Stimulated activated naive CD4-positive, alpha-beta T cell (primary cell): ENCODE data around the gene MPO.

ENCODE experiments used
- DNase-seq, 6 experiments: peaks; one replicate each; lab custom pipeline; 2025; lab: John Stamatoyannopoulos, UW

MPO gene, protein sequence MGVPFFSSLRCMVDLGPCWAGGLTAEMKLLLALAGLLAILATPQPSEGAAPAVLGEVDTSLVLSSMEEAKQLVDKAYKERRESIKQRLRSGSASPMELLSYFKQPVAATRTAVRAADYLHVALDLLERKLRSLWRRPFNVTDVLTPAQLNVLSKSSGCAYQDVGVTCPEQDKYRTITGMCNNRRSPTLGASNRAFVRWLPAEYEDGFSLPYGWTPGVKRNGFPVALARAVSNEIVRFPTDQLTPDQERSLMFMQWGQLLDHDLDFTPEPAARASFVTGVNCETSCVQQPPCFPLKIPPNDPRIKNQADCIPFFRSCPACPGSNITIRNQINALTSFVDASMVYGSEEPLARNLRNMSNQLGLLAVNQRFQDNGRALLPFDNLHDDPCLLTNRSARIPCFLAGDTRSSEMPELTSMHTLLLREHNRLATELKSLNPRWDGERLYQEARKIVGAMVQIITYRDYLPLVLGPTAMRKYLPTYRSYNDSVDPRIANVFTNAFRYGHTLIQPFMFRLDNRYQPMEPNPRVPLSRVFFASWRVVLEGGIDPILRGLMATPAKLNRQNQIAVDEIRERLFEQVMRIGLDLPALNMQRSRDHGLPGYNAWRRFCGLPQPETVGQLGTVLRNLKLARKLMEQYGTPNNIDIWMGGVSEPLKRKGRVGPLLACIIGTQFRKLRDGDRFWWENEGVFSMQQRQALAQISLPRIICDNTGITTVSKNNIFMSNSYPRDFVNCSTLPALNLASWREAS

DNA sequence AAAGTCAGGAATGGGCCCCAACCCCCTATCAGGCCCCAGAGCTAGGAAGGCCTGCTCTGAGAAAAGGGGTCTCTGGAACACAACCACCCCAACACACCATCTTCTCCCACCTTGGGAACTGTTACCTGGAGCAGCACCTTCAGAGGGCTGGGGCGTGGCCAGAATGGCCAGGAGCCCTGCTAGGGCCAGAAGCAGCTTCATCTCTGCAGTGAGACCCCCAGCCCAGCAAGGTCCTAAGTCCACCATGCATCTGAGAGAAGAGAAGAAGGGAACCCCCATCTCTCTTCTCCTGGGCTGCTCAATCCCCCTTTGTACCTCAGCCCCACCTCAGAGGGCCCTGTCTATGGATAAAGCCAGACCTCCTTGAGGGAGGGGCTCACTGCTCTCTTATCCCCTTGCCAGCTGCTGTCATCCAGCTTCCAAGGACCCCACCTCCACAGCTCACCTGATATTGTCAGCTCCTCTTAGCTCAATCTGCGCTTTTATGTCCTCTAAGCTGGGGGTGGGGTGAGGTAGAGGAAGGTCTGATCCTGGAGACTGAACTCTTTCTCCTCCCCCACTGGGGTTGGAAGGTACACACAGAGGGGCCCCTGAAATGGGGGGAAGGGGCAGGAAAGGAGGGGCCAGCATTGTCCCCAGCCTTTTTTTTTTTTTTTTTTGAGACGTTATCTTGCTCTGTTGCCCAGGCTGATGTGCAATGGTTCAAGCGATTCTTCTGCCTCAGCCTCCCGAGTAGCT, at the start of gene MPO:
Gene MPO (minus strand): TSS at position 456 of the 738 bp plus-strand sequence. CDS start 177 bp downstream, at position 279.
- DNase-seq, result no peak

DNA sequence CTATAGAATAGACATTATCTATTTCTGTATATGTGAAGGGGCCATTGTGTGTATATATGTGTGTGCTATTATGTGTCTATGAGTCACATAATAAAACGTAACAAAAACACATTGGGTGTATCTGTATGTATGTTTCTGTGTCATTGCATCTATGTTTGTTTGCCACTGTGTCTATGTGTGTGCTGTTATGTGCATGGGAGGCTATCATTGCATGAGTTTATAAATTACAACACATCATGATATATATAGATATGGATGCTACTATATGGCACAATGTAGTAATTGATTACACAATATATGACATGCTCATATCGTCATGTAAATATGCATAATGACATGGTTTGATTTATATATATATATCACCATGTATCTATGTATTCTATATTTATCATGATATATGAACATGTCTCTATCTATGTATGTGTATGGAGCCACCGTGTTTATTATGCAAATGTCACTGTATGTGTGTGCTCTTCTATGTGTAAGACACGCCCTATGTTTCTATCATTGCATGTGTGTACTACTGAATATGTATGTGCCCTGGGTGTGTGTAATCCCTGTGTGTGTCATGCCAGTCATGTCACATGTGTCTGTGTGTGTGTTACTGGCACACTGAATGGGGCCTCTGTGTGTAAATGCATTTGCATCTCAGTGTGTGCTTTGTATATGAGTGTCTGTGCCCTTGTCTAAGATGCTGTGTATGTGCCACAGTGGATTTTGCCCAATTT, 49.2 kb upstream of the MPO start:
- peak in 4 of 6 experiments; percentile 14 to 43 (median 40) for DNase-seq

DNA sequence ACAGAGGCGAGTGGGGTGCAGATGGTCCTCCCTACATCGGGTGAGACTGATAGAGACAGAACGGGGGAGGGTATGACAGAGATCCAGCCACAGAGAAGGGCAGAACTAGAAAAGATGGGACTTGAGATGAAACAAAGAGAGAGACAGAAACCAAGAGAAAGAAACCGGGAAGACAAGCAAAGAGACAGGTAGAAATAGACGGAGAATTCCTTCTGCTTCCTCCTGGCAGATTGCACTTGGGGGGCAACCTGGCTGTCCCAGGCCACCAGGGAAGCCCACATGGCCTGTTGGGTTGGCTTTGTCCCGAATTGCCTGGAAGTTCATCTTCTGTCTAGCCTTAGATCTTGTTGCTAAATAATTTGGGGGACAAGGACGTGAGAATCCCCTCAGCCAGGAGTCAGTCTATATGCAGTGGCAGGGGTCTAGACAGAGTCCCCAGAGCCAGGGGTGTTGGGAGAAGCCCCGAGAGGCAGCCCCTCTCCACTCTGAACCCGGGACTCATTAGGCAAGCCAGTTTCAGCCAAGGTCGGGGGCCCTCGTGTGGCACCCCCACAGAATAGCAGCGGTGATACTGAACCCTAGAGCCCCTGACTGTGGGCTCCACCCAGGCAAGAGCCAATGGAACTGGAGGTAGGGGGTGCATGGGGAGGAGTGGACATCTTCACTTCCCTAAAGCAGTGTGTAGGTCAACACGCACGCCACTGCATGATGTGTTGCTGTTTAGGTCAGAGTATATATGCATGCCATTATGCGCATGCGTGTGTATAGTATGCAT, 48.5 kb upstream of the MPO start:
- peak; percentile 36 to 61 (median 56) for DNase-seq

DNA sequence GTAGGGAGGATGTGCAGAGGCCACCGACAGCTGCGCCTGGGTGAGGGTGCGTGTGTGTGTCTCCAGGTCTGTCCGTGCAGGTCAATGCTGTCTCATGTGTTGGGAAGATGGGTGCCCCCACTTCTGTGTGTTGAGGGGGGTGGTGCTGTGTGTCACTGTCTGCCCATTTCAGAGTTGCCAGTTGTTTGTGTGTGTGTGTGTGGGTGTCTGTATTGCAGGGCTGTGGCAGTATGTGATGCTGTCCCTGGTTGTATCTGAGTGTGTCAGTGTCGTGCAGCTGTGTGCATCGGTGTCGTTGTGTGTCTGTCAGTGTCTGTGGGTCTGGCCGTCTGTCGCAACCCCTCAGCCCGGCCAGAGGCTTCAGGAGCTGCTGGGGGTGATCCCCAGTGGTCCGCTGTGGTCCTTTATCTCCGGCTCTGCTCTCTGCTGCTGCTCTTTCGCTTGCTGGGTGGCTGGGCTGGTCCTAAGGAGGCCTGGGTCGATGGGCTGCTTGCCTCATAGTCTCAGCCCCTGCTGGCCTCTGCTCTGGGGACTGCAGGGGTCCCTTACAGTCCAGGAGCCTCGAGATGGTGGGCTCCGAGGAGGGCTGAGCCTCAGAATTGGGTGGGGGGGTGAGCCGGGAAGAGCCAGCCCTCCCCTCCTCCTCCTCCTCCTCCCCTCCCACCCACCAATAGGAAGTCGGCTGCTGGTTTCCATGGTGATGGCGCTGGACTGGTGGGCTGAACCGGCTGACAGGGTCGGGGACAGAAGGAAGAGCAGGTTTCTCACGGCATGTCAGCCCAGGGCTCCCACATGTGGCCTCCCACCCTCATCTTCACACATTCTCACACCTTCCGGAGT, 47.7 kb upstream of the MPO start, which contains the start of gene TSPOAP1:
Gene TSPOAP1 (minus strand): TSS at position 601 of the 840 bp plus-strand sequence. CDS start 875 bp downstream, outside the sequence.
- peak; percentile 21 to 64 (median 56) for DNase-seq

DNA sequence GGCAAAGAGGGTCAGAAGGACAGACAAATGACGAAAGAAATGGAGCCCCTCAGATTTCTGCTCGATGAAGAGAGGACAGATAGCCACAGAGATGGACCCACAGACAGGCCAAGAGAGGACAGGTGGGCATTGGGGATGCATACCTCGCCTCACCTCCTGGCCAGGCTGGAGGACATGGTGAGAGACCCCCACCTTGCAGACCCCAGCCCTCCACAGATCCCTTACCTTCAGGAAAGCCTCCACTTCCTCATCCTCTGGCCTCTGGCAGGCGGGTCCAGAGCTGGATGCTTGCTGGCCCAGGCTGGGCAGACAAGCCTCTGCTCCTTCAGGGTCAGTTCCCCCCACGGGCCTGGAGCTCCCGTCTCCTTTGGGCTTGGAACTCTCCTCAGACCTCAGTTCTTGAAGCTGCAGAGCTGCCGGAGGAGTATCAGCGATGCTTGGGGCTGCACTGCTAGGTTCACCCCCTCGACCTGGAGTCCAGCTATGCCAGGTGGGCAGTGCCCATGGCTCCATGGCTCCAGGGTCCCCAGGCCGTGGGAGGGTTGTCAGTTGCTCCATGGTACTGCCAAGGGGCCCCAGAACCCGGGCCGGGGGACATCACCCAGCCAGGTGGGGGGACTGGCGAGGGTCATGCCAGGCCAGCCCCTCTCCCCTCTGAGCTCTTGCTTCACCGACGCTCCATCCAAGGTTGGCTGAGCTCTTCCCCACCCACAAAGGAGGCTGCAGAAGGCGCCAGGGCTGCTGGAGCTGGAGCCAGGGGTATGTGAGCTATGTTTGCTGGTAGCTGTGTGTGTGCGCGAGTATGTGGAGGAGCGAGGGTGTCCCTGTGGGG, 46.8 kb upstream of the MPO start:
- peak in 1 of 6 experiments; percentile 20 for DNase-seq

DNA sequence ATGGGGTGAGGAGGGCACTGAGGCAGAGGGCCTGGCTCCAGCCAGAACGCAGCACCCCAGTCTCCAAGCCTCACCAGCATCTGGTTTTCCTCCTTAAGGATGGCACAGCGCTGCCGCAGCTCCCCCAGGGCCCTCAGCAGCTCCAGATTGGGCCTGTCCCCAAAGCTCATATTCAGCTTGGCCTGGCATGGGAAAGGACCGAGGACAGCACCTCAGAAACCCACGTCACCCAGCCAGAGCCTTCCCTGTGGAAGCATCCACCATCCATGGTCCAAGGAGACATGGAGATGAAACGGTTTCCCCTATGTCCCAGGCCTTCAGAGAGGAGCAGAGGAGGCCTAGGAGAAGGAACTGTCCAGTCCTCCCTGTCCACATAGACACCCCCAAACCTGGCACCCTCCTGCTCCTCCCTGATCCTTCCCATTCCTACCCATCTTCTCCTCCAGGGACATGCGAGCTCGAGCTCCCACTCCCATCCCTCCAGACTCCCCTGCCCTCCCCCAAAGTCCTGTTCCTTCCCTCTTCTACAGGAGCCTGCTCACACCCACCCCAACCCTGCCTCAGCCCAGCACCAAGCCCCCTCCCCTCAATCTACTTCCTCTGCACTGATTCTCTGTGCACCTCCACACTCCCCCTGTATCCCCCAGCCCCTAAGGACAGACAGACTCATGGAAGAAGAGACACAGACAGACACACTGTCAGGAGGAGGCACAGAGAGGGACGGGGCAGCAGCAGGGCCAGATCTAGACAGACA, 46.1 kb upstream of the MPO start:
- DNase-seq, result no peak

DNA sequence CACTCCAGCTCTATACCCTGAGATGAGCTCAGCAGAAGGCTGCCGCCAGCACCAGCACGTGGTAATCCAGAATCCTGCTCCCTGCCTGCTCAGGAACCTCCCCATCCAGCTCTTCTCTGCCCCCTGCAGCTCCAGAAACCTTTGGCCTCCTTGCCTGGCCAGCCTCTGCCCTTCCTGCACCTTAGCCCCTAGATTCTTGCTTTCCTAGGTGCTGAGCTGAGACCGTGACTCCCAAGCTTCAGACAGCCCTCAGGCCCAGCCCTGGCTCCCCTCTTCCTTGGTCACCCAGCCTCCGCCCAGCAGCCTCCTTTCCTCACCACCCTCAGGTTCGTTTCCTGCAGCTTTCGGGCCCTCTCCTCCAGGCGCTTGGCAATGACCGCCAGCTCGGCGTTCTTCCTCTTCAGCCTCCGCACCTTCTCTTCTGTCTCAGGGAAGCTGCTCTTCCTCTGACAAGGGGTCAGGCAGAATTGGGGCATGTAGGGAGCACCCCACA, 45.3 kb upstream of the MPO start:
- DNase-seq, result no peak

DNA sequence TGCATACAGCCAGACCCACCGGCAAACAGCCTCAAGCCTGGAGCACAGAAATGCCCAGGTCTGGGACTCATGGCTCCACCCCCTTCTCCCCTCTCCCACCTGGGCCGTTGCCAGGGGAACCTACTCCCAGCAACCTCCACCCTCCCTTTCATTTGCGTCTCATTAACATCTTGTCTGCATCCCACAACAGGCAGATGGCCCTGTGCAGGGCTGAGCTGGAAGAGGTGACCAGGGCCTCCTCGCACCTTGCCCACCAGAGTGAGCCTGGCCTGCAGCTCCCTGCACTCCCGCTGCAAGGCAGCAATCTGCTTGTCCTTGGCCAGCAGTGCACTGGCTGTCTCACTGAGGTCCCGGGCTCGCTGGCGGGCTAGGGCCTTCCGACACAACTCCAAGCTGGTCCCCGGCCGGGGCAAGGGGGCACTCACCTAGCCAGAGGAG, 44.6 kb upstream of the MPO start:
- no peak for DNase-seq

DNA sequence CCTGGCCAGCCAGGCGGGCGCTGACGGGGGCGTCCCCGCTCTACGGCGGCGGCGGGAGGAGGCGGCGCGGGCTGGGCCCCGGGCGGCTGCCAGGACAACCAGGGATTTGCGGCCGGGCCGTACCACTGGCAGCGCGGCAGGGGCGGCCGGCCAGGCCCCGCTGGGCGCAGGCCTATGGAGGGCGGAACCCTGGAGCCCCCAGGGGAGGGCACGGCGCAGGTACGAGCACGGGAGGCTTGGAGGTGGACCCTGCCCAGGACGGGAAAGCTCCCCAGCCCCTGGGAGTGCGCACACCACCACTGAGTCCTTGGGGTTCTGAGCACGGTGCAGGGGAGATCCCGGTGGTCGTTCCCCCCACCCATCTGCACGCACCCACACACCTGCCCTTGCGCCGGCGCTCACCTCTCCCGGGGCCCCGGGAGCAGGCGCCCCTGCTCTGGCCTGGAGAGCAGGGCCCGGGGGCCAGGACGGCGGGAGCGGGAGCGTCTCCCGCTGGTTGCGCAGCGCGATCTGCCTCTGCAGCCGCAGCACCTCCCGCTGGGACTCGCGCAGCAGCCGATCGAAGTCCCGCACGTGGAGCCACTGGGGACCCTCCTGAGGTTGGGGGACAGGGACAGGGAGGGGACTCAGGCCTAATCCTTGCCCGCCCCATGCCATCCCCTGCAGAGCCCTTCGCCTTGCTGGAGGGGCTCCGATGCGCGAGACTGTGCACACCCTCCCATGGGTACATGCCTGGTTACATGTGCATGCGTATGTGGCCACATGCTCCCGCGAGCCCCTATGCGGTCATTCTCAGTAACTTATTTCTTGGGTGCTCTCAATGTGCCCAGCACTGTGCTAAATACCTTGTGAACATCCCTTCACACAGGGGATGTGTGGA, 43.9 kb upstream of the MPO start:
- no peak for DNase-seq

DNA sequence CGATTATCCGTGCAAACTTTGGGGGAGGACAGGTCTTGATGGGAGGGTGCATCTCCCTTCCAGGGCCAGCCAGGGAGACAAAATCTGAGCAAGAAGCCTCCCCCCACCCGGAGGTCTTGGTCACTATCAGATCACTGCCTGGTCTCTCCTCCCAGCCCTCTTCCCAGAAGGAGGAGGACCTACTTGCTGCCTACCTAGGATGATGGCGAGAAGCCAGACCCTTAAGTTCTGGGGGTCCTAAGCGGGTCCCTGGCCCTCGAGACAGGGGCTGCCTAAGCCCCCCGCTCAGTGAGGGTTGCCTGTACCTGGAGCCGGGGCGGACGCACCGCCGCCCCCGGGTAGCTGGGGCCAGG, 43.3 kb upstream of the MPO start:
- DNase-seq, result no peak

DNA sequence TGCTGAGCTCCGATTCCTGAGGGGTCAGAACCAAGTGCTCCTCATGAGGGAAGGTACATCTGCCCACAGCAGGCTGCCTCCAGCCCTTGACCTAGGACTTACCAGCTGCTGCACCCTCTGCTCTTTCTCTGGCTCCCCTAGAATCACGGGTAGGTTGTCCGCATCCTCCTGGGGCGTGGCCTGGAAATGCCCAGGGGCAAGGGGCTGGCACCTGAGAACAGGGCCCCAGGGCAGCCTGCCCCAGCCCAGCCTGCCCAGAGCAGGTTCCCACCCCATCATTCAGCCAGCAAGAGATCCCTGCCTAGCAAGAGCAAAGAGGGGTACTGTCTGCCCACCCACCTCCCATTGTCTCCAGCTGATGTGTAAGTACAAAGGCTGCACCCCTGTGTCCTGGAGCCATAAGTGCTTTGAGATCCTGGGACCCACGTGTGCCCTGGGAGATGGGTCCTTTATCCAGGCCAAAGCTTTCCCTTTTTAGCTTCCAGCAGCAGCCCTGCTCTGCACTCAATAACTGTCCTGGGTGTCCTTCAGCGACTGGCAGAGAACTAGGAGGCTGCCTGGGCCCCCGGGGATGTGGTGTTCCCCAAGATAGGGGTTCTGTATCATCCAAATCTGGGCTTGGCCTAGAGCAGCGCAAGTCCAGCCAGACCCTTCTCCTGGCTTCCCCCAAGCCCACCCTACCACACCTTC, 42.8 kb upstream of the MPO start:
- no peak for DNase-seq

DNA sequence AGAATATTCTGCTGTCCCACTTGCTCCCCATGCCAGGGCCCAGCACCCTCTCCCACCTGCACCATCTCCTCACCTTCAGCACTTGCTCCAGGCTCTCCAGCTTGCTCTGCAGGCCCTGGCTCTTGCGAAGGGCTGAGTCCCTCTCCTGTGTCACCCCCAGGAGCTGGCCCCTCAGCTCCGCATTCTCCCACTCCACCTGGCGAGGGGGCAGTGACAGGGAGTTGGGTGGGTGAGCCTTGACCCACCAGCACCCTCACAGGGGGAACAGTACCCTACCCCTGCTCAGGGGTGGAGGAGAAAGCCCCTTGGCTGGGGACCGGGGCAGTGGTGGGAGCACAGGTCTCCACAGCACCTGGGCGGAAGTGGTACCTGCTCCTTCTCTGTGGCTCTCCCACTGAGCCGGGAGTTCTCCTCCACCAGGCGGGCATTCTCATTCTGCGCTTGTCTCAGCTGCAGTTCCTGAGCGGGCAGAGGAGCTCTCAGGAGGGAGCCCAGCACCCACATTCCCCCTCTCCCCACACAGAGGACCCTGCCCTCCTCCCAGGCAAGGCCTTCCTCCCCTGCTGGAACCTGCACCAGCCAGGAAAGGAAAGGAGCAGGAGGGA, 41.9 kb upstream of the MPO start:
- no peak for DNase-seq

DNA sequence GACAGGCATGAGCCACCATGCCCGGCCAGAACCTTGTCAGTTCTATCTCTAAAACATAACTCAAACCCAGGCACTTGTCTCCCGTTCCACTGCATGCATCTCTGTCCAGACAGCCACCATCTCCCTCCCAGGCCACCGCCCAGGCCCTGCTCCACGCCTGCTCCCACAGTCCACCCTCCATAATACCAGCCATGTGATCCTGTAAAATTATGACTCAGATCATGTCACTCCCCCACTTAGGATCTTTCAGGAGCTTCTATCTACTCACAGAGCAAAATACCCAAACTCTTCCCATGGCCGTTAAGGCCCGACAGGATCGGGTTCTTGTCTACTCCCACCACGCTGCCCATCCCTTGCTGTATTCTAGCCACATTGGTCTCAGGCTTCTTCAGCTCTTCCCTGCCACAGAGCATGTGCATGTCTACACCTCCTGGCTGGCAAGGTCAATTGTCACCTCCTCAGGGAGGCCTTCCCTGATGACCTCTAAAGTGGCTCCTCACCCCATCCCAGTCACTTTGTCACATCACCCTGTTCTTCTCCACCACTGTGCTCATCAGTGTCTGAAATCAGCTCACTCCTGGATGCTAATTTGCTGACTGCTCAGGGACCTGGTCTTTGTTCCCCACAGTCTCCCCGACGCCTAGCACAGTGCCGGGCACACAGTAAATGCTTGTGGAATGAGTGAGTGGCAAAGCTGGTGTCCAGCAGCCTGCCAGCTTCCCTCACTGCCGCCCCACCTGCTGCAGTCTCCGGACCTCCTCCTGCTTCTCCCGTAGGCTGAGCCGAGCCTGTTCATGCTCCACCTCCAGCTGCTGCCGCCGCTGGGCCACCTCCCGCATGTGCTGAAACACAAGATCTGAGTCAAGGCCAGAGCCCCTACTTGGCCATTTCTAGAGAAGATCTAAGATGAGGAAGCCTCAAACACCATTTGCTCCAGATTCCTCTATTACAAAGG, 41.1 kb upstream of the MPO start:
- no peak for DNase-seq

DNA sequence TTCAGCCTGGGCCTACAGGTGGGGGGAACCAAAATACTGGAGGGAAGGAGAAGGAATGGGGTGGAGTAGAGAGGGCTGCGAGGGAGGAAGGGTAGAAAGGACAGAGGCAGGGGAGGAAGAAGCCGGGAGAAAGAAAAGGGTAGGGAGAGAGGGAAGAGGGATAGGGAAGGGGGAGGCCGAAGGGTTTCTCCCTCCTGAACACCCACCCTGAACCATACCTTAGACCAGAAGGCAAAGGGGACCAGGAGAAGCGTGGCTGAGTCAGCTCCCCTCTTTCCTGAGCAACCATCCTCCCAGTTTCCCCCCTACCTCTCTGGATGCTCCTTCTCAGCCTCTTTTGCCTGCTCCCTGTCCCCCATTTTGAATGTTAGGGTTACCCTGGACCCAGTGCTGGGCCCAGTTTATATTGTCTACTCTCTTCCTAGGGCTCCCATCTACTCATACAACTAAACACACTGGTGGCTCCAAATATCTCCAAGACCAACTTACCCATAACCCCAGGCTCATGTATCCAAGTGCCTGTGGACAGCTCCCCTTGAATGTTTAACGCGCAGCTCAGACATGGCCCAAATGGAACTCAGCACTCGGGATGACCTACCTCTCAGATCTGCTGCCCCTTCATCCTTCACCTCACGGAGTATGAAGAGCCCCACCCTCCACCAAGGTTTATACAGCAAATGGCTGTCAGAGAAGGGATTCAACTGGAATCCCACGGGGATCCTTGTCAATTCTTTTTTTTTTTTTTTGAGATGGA, 40.0 kb upstream of the MPO start:
- DNase-seq, result no peak
